MG63 (cell line): Measurements from ENCODE around the gene UBE2Q1. TPM values are rescaled to one million over a fixed set of nuclear protein-coding genes. Genes with fewer than 3 reads are reported as not detected.

ENCODE experiments used
- DNase-seq: peaks from one replicate; pipeline ENCODE4 v3.0.0-alpha.2; 2020
- H3K27me3 ChIP-seq: fragments of 250-450 bp; sonication (Bioruptor Pico); 2 replicates; pipeline ENCODE4 v1.5.1; 2020; ENCODE audit warnings: mild to moderate bottlenecking, moderate library complexity
- H3K36me3 ChIP-seq: fragments of 250-450 bp; sonication (Bioruptor Pico); 2 replicates; pipeline ENCODE4 v1.5.1; 2020; ENCODE audit warnings: mild to moderate bottlenecking, moderate library complexity
- H3K4me3 ChIP-seq: fragments of 250-450 bp; sonication (Bioruptor Pico); 2 replicates; pipeline ENCODE4 v1.5.1; 2020; ENCODE audit warnings: mild to moderate bottlenecking, moderate library complexity
- H3K9me3 ChIP-seq: fragments of 250-450 bp; sonication (Bioruptor Pico); 2 replicates; pipeline ENCODE4 v1.5.1; 2020; ENCODE audit warnings: mild to moderate bottlenecking, moderate library complexity
- total RNA-seq: library from RNA; depleted of rRNA; stranded (reverse); fragments of >200 nt; shearing (Covaris generic); gene quantifications from 2 replicates; pipeline ENCODE4 v1.2.3, GENCODE V29; 2014; ENCODE audit warnings: low replicate concordance

Gene UBE2Q1
- total RNA-seq, 1 experiment from 2014 or later, result 66.0 TPM

DNA sequence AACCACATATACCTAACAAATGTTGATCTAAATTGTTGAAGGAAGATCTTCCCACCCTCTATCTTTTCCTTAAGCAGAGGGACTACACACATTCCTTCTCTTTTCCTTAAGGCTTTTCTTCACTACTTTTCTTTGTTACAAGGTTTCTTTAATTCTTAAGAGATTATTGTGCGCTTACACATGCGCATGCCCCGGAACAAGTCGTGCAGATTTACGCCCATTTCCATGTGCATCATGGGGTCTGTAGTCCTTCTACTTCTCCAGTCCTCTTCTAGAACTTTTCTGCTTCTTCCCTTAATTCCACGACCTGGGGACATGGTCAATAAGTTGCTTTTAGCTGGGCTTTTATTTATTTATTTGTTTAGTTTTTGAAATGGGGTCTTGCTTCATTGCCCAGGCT lies 7.4 kb upstream of the UBE2Q1 start:
- DNase-seq, result no peak
- H3K4me3 ChIP-seq, result no peak overlapping the region
- no peaks in the 10 kb centered on the region for H3K36me3 ChIP-seq
- no peaks in the 10 kb centered on the region for H3K9me3 ChIP-seq
- H3K27me3 ChIP-seq, result peaks cover 22% of the 10 kb centered on the region

- no peaks in the 10 kb centered on the region for H3K9me3 ChIP-seq
- H3K36me3 ChIP-seq, result peaks cover 23% of the 10 kb centered on the region
- no peaks in the 10 kb centered on the region for H3K27me3 ChIP-seq
- H3K4me3 ChIP-seq, result peak overlapping the region; percentile 65
- DNase-seq, result peak; percentile 89
Measured at GRCh38 chr1:154559466-154560044, 1.1 kb upstream of the UBE2Q1 start.

GRCh38 chr1:154558720-154559465 lies 431 bp upstream of the UBE2Q1 start:
- no peaks in the 10 kb centered on the region for H3K9me3 ChIP-seq
- H3K27me3 ChIP-seq, result no peaks in the 10 kb centered on the region
- DNase-seq, result peak; percentile 100

DNA sequence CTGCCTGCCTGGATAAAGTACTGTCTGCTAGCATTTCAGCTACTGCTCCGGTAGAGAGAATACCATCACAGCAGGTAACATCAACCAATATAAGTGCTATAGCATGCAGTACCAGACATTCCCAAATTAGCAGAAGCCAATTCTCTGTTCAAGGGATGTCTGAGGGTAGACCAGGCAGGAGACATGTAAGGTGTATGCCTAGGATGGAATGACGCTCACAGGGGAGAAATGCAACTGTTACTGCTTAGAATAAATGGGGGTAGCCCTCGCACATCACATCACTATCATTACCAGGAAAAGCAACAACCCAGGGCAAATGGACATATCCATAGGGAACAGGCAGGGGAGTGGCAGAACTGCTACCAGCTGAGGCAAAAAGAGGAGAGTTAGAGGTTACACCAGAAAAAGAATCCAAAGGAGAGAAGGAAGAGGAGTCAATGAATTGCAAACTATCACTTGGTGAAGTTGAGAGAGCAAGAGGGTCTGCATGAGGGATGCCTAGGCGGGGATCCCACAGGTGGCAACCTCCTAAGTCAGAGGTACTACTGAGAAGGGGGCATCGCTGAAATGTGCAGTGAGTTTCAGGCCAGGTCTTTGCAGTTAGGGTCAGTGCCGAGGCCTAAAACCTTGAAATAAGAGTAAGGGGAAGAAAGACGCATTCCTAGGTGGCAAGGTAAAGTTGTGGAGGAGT lies 1.1 kb downstream of the UBE2Q1 start:
- Histone ChIP-seq H3K36me3 (peaks cover 44% of the 10 kb centered on the region), H3K9me3 (no peaks in the 10 kb centered on the region), H3K4me3 (peak overlapping the region; percentile 80), H3K27me3 (no peaks in the 10 kb centered on the region)
- no peak for DNase-seq

More at GRCh38 chr1:154558720-154559465, 431 bp upstream of the UBE2Q1 start:
- Histone ChIP-seq H3K36me3 (peaks cover 29% of the 10 kb centered on the region), H3K4me3 (peak overlapping the region; percentile 65)

DNA sequence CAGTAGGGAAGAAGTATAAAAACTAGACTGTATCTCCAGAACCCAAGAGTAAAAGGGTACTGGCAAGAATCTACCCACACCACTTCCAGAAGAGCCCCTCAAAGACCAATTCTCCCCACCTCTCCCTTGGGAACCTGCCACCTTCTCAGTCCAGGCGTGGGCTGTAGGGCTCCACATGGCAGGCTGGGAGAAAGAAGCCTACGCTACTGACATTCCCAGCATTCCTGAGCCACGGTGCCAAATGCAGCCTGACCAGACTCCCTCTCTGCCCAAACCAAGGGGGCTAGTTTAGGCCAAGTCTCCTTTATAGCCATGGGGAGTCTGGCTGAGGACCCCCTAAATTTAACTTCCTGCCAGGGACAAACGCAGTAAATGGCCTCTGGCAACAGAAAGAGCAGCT lies 2.0 kb downstream of the UBE2Q1 start:
- Histone ChIP-seq H3K36me3 (peaks cover 54% of the 10 kb centered on the region), H3K4me3 (peak overlapping the region; percentile 80), H3K27me3 (no peaks in the 10 kb centered on the region), H3K9me3 (no peaks in the 10 kb centered on the region)
- DNase-seq, result no peak

DNA sequence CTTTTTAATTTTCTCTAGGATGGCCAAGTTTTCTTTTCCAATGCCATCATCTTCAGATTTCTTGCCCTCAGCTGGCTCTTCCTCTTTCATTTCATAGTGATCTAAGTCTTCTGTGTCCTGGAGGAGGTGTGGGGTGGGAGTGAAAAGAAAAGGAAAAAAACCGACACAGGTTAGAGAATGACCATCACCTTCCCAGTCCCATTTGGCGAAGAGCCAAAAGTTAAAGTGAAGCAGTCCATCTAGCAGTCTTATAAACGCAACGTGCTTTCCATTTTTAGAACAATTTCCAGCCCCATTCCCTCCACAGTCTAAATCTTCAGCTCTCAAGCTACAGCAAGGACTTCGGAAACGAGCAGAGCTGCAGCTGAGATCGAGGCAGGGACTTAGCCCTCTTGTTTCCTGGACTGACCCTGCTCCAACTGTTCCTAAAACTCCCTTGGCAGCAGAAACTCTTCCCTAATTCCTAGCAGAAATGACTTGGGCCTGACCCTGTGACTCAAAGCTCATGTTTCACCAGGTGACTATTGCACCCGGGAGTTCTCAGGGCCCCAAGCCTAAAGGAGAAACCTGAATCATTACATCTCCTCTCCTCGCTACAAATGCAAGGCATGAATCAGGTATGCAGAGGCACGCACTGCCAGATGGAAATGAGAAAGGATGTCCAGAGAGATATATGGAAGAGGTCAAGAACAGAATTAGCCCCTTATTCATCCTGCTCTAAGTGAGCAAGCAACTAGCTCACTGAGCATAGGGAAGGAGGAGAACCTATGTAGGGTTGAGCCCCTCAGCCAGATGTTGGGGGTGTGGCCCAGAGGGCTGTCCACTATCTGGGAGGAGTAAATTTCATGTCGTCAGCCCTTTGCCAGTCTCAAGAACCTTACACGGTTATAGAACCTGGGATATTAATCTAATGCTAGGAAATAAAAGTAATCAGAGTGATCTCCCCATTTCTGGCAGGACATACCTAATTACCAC lies 5.1 kb downstream of the UBE2Q1 start:
- Histone ChIP-seq H3K36me3 (peaks cover 77% of the 10 kb centered on the region), H3K4me3 (no peak overlapping the region), H3K27me3 (no peaks in the 10 kb centered on the region), H3K9me3 (no peaks in the 10 kb centered on the region)
- no peak for DNase-seq

- Histone ChIP-seq H3K4me3 (no peak overlapping the region), H3K9me3 (no peaks in the 10 kb centered on the region), H3K36me3 (peaks cover 74% of the 10 kb centered on the region), H3K27me3 (no peaks in the 10 kb centered on the region)
- DNase-seq, result no peak
Measured at GRCh38 chr1:154552036-154552435, 6.4 kb downstream of the UBE2Q1 start.

GRCh38 chr1:154551474-154551873 lies 7.0 kb downstream of the UBE2Q1 start:
- H3K36me3 ChIP-seq, result peaks cover 70% of the 10 kb centered on the region
- H3K27me3 ChIP-seq, result no peaks in the 10 kb centered on the region
- H3K9me3 ChIP-seq, result no peaks in the 10 kb centered on the region
- no peak overlapping the region for H3K4me3 ChIP-seq
- DNase-seq, result no peak

- H3K36me3 ChIP-seq, result peaks cover 65% of the 10 kb centered on the region
- DNase-seq, result no peak
- no peaks in the 10 kb centered on the region for H3K9me3 ChIP-seq
- H3K4me3 ChIP-seq, result no peak overlapping the region
- H3K27me3 ChIP-seq, result no peaks in the 10 kb centered on the region
Measured at GRCh38 chr1:154550657-154551056, 7.8 kb downstream of the UBE2Q1 start.

- Histone ChIP-seq H3K27me3 (no peaks in the 10 kb centered on the region), H3K9me3 (no peaks in the 10 kb centered on the region), H3K4me3 (no peak overlapping the region), H3K36me3 (peaks cover 59% of the 10 kb centered on the region)
- no peak for DNase-seq
Measured at GRCh38 chr1:154550070-154550469, 8.4 kb downstream of the UBE2Q1 start.

DNA sequence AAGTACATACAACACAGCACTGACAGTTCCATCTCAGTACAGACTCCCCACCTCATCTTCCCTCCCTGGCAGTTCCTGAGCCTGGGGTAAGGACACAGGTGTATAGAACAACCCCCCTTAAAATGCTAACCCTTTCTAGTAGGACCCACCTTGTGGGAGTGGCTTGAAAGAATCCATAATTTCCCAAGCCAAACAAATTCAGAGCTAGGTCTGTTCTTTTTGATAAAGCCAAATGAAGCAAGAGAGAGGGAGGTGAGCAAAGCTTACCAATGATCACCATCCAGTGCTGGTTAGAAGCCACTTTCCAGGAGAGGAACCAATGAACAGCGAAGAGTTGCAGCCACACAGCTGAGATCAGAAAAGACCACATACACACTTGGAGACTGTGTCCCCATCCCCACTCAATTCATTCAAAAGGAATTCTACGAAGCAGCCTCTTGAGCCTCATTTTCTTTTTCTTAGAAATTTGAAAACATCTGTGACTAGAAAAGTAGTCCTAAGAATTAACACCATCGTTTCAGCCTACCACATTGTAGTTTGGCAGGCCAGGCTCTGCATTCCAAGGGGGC lies 9.2 kb downstream of the UBE2Q1 start:
- DNase-seq, result no peak
- Histone ChIP-seq H3K36me3 (peaks cover 52% of the 10 kb centered on the region), H3K9me3 (no peaks in the 10 kb centered on the region), H3K4me3 (no peak overlapping the region), H3K27me3 (no peaks in the 10 kb centered on the region)

- no peaks in the 10 kb centered on the region for H3K9me3 ChIP-seq
- H3K4me3 ChIP-seq, result no peak overlapping the region
- peaks cover 39% of the 10 kb centered on the region for H3K36me3 ChIP-seq
- no peak for DNase-seq
- H3K27me3 ChIP-seq, result no peaks in the 10 kb centered on the region
Measured at GRCh38 chr1:154548028-154548427, 10.4 kb downstream of the UBE2Q1 start.

DNA sequence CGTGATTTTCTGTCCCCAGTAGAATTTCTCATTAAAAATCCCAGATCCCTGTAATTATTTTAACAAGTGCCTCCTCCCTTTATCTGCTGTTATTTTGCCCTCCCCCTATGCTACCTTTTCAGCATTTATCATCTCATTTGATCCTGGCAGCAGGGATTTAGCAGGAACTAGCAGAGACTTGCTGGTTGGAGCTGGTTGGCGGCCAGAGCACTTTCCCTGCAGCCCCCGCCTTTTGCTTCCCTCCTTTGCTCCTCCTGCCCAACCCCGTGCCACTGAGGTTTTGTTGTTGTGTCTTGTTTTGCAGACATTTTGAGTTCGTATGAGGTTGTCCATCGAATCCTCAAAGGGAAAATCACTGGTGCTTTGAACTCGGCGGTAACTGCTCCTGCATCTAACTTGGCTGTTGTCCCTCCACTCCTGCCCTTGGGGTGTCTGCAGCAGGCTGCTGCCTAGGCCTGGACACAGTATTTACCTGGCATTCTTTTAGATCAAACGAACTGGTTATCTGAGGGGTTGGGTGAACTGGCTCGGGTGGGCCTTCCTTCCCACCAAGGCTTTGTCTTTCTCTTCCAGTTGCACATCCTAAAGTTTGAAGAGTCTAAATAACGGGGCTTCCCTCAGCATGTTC lies 11.2 kb downstream of the UBE2Q1 start:
- H3K4me3 ChIP-seq, result no peak overlapping the region
- peaks cover 31% of the 10 kb centered on the region for H3K36me3 ChIP-seq
- H3K9me3 ChIP-seq, result no peaks in the 10 kb centered on the region
- H3K27me3 ChIP-seq, result peaks cover 1% of the 10 kb centered on the region; the same call in 1 of the 2 replicates
- no peak for DNase-seq

- Histone ChIP-seq H3K27me3 (peaks cover 7% of the 10 kb centered on the region; the same call in 1 of the 2 replicates), H3K4me3 (no peak overlapping the region), H3K36me3 (peaks cover 23% of the 10 kb centered on the region), H3K9me3 (no peaks in the 10 kb centered on the region)
- DNase-seq, result peak; percentile 61
Measured at GRCh38 chr1:154546264-154547063, 12.0 kb downstream of the UBE2Q1 start.

DNA sequence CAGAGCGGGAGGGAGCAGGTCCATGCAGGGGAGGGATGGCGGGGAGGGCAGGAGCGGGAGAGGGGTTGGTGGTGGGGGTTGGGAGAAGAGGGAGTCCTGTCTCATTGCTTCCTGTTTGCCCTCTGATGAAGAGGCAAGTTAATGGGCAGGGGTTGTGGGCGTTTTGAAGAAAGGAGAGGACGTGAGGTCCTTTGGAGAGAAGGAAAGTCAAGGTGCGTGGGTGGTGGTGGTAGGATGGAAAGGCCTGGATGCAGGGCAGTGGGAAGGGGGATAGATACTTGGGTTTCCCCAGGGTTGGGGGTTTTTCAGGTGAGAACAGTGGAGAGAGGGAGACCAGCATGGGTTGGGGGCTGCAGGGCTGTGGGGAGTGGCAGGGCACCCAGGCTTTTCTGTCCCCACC lies 17.2 kb downstream of the UBE2Q1 start:
- Histone ChIP-seq H3K27me3 (peaks cover 45% of the 10 kb centered on the region), H3K36me3 (no peaks in the 10 kb centered on the region), H3K9me3 (no peaks in the 10 kb centered on the region), H3K4me3 (no peak overlapping the region)
- DNase-seq, result no peak
